ENCODE measurements around the gene TAF8. TPM values are rescaled to one million over a fixed set of nuclear protein-coding genes. Genes with fewer than 3 reads are reported as not detected.

TAF8 gene
- total RNA-seq, 1 experiment from 2014 or later = 34.0 TPM

- intact Hi-C loops (cut with micrococcal nuclease; ENCODE audit: unreplicated experiment) = no loop called here
- no peaks in the 10 kb centered on the region for H3K36me3 Mint-ChIP-seq (ENCODE audit: insufficient read depth, unreplicated experiment)
- no peaks in the 10 kb centered on the region for H3K27me3 Mint-ChIP-seq (ENCODE audit: unreplicated experiment)
Measured at GRCh38 chr6:42013134-42013516, 37.2 kb upstream of the TAF8 start.

GRCh38 chr6:42017021-42017643, 33.2 kb upstream of the TAF8 start:
- Mint-ChIP-seq H3K4me3 (ENCODE audit: low read depth, unreplicated experiment) (no peak overlapping the region), H3K9me3 (ENCODE audit: low read depth, unreplicated experiment) (no peaks in the 10 kb centered on the region), H3K27ac (ENCODE audit: unreplicated experiment) (no peak overlapping the region), H3K36me3 (ENCODE audit: insufficient read depth, unreplicated experiment) (no peaks in the 10 kb centered on the region), H3K27me3 (ENCODE audit: unreplicated experiment) (no peaks in the 10 kb centered on the region), H3K4me1 (ENCODE audit: low read depth, unreplicated experiment) (peaks cover 7% of the 10 kb centered on the region)
- no peak for TF ChIP-seq CTCF (IDR thresholded peaks at IDR 0.05; ENCODE audit: unreplicated experiment)
- CTCF ChIA-PET = no interaction called here
- intact Hi-C loops (cut with micrococcal nuclease; ENCODE audit: unreplicated experiment) = no loop called here
- no TSS peak for BruUV-seq (replicated peaks)
- DNase-seq = no peak

More at GRCh38 chr6:42013134-42013516, 37.2 kb upstream of the TAF8 start:
- no peak overlapping the region for H3K4me3 Mint-ChIP-seq (ENCODE audit: low read depth, unreplicated experiment)
- H3K4me1 Mint-ChIP-seq (ENCODE audit: low read depth, unreplicated experiment) = peaks cover 7% of the 10 kb centered on the region
- no peak for DNase-seq
- H3K27ac Mint-ChIP-seq (ENCODE audit: unreplicated experiment) = no peak overlapping the region
- no peak for TF ChIP-seq CTCF (IDR thresholded peaks at IDR 0.05; ENCODE audit: unreplicated experiment)
- BruUV-seq (replicated peaks) = no TSS peak
- CTCF ChIA-PET = interaction anchor here (0.6 kb wide), 2 partner anchors 14 to 54 kb away, joined by 3 to 4 read pairs; no protein-coding TSS in a partner anchor
- H3K9me3 Mint-ChIP-seq (ENCODE audit: low read depth, unreplicated experiment) = no peaks in the 10 kb centered on the region

GRCh38 chr6:42020967-42021366, 29.4 kb upstream of the TAF8 start:
- H3K4me1 Mint-ChIP-seq (ENCODE audit: low read depth, unreplicated experiment) = peaks cover 7% of the 10 kb centered on the region
- no peaks in the 10 kb centered on the region for H3K9me3 Mint-ChIP-seq (ENCODE audit: low read depth, unreplicated experiment)
- no peak overlapping the region for H3K27ac Mint-ChIP-seq (ENCODE audit: unreplicated experiment)
- no peaks in the 10 kb centered on the region for H3K36me3 Mint-ChIP-seq (ENCODE audit: insufficient read depth, unreplicated experiment)
- intact Hi-C loops (cut with micrococcal nuclease; ENCODE audit: unreplicated experiment) = no loop called here
- no peak for TF ChIP-seq CTCF (IDR thresholded peaks at IDR 0.05; ENCODE audit: unreplicated experiment)
- no peak for DNase-seq
- CTCF ChIA-PET = no interaction called here
- BruUV-seq (replicated peaks) = no TSS peak
- H3K27me3 Mint-ChIP-seq (ENCODE audit: unreplicated experiment) = no peaks in the 10 kb centered on the region
- H3K4me3 Mint-ChIP-seq (ENCODE audit: low read depth, unreplicated experiment) = no peak overlapping the region

GRCh38 chr6:42021847-42022754, 28.2 kb upstream of the TAF8 start:
- intact Hi-C loops (cut with micrococcal nuclease; ENCODE audit: unreplicated experiment) = no loop called here
- Mint-ChIP-seq H3K9me3 (ENCODE audit: low read depth, unreplicated experiment) (no peaks in the 10 kb centered on the region), H3K4me1 (ENCODE audit: low read depth, unreplicated experiment) (peaks cover 5% of the 10 kb centered on the region), H3K4me3 (ENCODE audit: low read depth, unreplicated experiment) (no peak overlapping the region), H3K36me3 (ENCODE audit: insufficient read depth, unreplicated experiment) (no peaks in the 10 kb centered on the region), H3K27ac (ENCODE audit: unreplicated experiment) (no peak overlapping the region), H3K27me3 (ENCODE audit: unreplicated experiment) (no peaks in the 10 kb centered on the region)
- no peak for DNase-seq
- CTCF ChIA-PET = no interaction called here
- no peak for TF ChIP-seq CTCF (IDR thresholded peaks at IDR 0.05; ENCODE audit: unreplicated experiment)
- no TSS peak for BruUV-seq (replicated peaks)
